Measurements from ENCODE around the gene EVI5L.
"Not testable (repeated sequence)": the region's sequence is repeated elsewhere in the genome, so short reads cannot be mapped to it uniquely, and the experiment has no call there.

EVI5L gene

GRCh38 chr19:7872306-7873204, 42.5 kb downstream of the EVI5L start:
- DNase-seq (ENCODE audit: low spot score), result no peak

- no peak for DNase-seq (ENCODE audit: low spot score)
Measured at GRCh38 chr19:7873304-7874075, 43.5 kb downstream of the EVI5L start.

GRCh38 chr19:7874076-7874896, 44.3 kb downstream of the EVI5L start, which contains the start of gene PRR36:
Gene PRR36, minus strand, starts transcription at chr19:7874390. Its CDS starts 701 bp downstream, at chr19:7873689.
- no peak for DNase-seq (ENCODE audit: low spot score)

GRCh38 chr19:7874897-7875273, 44.9 kb downstream of the EVI5L start:
- DNase-seq (ENCODE audit: low spot score), result no peak

GRCh38 chr19:7877249-7877836, 47.3 kb downstream of the EVI5L start:
- DNase-seq (ENCODE audit: low spot score), result no peak

GRCh38 chr19:7879111-7879807, 49.2 kb downstream of the EVI5L start:
- DNase-seq (ENCODE audit: low spot score), result no peak

- DNase-seq (ENCODE audit: low spot score), result no peak
Measured at GRCh38 chr19:7879836-7880235, 49.8 kb downstream of the EVI5L start.

- no peak for DNase-seq (ENCODE audit: low spot score)
Measured at GRCh38 chr19:7881910-7882309, 51.9 kb downstream of the EVI5L start.

GRCh38 chr19:7883105-7883504, 53.1 kb downstream of the EVI5L start:
- no peak for DNase-seq (ENCODE audit: low spot score)

- DNase-seq (ENCODE audit: low spot score), result no peak
Measured at GRCh38 chr19:7883796-7884570, 54.0 kb downstream of the EVI5L start.

- DNase-seq (ENCODE audit: low spot score), result no peak
Measured at GRCh38 chr19:7885818-7886217, 55.8 kb downstream of the EVI5L start.

- no peak for DNase-seq (ENCODE audit: low spot score)
Measured at GRCh38 chr19:7887408-7888144, 57.6 kb downstream of the EVI5L start.

GRCh38 chr19:7888145-7888825, 58.3 kb downstream of the EVI5L start, which contains the start of gene LRRC8E:
Gene LRRC8E, plus strand, starts transcription at chr19:7888510. Its CDS starts 7,094 bp downstream, at chr19:7895604.
- peak; percentile 42 for DNase-seq (ENCODE audit: low spot score)

GRCh38 chr19:7888826-7889217, 58.8 kb downstream of the EVI5L start:
- no peak for DNase-seq (ENCODE audit: low spot score)

GRCh38 chr19:7893362-7894101, 63.5 kb downstream of the EVI5L start:
- not testable (repeated sequence) for DNase-seq (ENCODE audit: low spot score)

GRCh38 chr19:7894612-7895309, 64.7 kb downstream of the EVI5L start:
- DNase-seq (ENCODE audit: low spot score), result no peak

- no peak for DNase-seq (ENCODE audit: low spot score)
Measured at GRCh38 chr19:7895565-7895964, 65.5 kb downstream of the EVI5L start.

- DNase-seq (ENCODE audit: low spot score), result no peak
Measured at GRCh38 chr19:7897292-7897691, 67.3 kb downstream of the EVI5L start.
